Measurements from ENCODE around the gene ATF7.

The ATF7 gene

DNA sequence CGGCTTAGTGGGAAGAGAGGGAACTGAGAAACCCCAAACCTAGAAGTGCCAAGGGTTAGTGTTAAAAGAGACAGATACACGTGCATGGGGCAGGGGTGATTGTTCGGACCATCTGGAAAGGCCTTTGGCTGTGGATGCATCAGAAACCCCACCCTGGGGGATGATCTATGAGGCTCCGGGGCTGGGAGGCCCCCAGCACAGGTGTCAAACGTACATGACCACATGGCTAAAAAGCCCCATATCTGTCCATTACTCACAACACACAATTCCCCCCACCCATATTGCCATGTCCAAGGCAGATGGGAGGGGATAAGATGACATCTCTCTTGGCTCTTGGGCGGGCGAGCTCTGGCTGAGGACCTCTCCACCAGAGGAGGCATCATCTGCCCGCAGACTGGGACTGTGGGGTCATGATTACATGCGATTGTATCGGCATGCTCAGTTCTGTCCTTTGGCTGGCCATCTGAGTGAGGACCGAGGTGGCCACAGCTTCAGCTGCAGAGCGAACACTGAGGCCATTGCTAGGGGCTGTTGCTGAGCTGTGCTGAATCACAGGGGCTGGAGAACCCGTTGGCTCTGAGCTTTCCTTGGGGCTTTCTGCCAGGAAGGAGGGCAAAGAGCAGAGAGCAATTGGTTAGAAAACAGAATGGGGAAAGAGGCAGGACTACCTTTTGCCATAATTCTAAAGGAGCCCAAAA is 109.3 kb downstream of the ATF7 start:
- no peak for DNase-seq

DNA sequence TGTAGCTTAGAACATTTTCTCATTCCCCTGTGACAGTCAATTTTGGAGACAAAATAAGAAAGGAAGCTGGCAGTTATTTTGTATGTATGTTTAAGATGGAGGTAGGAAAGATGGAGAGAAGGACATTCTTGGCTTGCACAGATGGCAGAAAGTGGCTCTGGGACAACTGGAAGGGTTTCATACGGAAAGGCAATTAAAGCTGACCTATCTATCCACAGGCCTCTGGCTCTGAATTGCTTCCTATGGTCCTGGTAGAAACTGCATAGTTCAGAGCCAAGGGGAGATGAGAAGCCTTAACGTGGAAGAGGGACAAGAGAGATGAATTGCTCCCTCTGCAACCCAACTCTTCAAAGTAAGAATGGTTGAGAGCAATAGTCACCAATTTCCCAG is 110.9 kb downstream of the ATF7 start:
- DNase-seq: no peak

DNA sequence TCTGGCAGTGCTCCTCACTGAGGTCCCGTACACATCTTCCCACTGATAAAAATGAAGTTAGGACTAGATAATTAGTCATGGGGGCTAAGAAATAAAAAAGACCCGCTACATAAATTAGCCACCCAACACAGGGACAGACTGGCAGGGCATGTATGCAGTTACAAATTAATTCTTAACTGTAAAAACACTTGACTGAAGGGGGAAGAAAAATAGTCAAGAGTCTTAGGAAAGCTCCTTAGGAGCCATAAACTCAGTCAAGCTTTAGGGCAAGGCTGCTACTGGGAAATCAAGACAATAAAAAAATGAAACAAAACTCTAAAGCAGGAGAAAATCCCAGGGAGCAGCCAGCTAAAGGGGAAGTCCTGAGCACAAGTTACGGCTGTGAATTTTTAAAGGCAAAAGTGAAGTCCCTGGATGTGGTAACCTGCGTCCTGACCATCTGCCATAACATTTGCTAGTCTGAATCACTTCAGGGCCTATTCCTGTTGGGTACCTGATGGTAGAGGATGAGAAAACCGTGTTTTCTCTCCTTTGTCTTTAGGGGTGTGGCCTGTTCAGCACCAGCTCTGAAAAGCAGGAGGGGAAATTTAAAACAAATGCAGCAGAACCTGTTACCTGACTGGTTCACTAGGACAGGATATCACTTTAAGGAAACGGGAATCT is 111.4 kb downstream of the ATF7 start:
- no peak for DNase-seq

DNA sequence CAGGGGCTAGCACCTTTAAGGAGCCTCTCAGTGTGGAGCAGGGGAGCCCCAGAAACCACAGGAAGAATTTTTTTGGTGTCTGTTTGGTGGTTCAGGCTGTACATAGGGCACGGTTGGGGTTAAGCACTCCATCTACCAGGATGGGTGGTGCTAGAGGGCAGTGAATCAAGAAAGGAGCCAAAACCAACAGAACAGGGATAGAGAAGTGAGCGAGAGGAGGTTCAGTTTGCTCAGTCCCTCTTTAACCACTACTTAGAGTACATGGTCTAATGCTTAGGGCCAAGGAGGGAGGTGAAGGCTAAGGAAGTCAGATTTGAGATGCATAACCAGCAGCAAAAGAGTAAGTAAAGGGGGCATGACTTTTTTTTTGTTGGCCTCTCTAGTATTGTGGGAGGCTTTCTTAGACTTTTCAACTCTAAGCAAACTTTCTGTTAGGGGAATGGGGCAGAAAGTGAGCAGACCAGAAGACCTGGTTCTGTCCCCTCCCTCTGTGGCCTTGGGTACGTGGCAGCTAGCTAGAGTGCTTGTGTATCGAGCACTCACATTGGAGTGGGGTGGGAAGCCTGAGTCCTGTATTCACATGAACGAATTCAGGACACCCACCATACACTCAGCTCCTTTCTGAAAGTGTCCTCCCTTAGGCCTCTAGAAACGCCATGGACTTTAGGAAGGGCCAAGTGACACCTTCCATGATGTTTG is 112.3 kb downstream of the ATF7 start:
- no peak for DNase-seq

DNA sequence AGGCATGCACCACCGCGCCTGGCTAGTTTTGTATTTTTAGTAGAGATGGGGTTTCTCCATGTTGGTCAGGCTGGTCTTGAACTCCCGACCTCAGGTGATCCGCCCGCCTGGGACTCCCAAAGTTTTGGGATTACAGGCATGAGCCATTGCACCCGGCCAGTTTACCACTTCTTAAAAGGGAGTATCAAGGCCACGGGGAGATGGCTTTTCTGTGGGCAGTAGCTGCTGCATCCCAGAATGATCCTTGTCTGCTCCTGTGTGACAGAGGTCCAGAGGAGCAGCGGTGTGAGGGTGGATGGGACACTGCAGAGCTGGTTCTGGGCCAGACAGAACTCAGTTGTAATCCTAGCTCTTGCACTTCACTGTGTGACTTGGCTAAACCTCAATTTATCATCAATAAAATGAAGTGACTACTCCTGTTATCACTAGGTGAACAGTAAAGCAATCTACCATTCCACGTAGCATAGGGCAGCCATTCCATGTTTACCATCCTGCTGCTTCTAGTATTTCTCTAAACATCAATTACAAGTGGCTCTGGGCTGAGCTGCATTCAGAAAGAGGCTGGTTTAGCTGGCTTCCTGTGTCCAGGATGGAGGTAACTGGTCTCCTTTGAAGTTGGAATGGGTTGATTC is 115.9 kb downstream of the ATF7 start:
- no peak for DNase-seq

DNA sequence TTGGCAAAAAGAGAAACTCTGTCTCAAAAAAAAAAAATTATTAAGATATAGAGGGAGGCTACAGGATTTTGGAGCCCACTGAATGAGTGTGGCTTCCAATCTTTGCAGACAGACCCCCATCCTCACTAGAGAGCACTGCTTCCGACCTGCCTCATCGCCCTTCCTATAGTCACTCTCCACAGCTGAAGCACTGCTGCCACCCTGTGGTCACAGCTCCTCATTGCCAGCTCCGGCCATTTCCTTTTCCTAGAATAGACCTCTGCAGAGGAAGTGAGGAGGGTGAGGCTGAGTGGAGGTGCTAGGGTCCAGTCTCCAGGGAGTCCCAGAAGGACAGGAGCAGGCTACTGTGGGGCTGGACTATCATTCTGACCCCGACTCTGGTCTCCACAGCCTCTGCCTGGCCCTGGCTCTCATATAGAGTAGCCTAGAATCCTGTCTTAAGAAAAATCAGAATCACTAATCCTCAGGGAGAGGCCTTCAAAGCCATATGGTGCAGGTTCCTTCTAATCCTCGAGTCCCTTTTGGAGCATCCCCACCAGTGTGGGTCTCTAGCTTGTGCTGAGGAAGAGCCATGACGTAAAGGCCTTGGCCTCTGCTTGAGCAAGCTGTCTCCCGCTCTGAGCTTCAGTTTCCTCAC is 117.5 kb downstream of the ATF7 start:
- DNase-seq: peak; percentile 73

DNA sequence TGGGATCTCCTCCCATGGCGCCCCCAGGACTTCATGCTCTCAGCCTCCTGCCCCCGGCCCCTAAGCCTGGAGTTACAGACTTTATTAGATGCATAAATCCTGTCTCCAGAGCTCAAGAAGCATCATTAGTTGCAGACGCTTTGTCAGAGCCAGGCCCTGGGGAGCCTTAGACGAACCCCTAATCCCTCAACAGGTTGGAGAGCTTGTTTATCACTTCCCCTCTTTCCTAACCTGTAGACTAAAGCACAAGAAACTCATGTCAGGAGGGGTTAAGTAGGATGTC is 118.6 kb downstream of the ATF7 start:
- no peak for DNase-seq

DNA sequence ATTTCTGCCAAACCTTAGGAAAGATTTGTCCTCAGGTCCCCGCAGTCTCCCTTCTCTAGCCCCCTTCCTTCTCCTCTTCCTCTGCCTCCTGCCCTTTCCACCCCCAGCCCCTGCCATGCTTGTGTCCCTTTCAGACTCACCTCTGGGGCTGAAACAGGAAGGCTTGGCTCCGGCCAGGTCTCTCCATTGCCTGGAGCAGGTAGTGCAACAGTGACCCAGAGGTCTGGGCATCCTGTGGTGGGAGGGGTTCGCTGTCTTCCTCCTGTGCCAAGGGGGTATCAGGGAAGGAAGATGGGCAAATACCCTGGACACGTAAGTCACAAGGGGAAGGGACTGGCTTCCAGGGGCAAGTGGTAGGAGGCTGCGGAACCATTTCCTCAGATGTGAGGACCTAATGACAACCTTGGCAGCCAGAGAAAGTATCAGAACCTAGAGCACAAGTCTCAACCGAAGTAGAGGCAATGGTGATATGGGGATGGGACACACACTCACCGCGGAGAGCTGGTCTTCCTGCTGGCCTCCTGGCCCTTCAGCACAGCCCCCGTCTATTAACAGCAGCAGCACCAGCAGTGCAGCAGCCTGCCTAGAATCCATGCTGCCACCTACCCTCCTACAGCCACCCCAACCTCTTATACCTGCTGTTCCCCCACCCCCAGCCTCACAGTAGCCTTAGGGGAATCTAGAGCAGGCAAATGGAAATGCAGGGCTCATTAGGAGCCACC is 119.1 kb downstream of the ATF7 start, which contains the start of gene NPFF:
Gene NPFF (minus strand): TSS at position 604 of the 722 bp plus-strand sequence. CDS start 10 bp downstream, at position 594.
- DNase-seq: no peak

DNA sequence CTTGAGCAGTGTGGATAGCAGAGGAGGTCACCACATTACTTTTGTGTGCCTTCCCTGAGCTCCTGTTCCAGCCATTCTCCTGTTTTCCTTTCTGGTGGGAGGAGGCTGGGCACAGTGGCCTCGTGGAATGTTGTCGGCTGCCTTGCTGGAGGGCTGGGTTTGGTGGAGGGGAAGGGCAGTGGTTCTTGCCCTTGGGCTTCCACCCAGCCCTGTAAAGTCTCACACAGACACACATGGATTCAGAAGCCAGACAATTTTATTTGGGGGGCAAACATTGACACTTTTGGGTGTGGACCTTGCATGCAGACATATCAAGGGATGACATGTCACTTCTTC is 119.8 kb downstream of the ATF7 start:
- DNase-seq: no peak

DNA sequence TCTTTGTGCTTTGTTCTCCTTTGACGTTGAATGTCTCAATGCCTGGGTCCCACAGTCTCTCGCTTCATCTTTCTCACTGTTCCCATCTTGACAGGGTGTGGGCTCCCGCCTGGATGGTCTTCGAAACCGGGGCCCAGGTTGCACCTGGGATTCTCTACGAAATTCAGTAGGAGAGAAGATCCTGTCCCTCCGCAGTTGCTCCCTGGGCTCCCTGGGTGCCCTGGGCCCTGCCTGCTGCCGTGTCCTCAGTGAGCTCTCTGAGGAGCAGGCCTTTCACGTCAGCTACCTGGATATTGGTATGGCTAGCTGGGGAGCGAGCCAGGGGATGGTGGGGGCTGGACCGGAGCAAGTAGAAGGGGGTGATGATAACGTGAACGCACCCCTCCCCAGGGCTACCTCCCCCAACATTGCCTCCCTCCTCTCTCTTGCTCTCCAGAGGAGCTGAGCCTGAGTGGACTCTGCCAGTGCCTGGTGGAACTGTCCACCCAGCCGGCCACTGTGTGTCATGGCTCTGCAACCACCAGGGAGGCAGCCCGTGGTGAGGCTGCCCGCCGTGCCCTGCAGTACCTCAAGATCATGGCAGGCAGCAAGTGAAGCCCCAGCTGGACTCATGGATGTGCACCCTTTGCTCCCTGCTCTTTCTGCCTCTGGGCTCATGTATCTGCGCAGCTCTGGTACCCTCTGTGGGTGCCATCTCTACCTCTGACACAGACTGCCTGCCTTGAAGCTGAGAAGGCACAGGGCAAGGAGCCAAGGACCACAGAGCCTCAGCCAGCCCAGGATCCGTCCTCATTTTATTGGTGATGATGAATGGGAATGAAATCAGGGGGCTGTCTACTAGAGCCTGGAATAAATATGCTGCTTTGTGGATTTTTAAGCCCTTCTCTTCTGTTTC is 120.4 kb downstream of the ATF7 start:
- no peak for DNase-seq

DNA sequence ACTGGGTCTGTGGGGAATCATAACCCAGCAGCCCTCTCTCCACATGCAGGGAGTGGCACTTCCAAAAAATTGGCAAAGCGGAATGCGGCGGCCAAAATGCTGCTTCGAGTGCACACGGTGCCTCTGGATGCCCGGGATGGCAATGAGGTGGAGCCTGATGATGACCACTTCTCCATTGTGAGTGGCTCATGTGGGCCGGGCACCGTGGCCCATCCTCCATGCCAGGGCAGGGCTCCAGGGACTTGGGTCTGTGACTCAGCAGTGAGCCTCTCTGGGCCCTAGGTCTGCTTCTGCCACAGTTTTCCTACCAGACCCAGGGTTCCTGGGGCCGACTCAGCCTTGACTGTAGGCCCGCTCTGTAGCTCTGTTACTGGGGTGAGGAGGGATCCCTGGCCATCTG is 121.1 kb downstream of the ATF7 start:
- DNase-seq: no peak

DNA sequence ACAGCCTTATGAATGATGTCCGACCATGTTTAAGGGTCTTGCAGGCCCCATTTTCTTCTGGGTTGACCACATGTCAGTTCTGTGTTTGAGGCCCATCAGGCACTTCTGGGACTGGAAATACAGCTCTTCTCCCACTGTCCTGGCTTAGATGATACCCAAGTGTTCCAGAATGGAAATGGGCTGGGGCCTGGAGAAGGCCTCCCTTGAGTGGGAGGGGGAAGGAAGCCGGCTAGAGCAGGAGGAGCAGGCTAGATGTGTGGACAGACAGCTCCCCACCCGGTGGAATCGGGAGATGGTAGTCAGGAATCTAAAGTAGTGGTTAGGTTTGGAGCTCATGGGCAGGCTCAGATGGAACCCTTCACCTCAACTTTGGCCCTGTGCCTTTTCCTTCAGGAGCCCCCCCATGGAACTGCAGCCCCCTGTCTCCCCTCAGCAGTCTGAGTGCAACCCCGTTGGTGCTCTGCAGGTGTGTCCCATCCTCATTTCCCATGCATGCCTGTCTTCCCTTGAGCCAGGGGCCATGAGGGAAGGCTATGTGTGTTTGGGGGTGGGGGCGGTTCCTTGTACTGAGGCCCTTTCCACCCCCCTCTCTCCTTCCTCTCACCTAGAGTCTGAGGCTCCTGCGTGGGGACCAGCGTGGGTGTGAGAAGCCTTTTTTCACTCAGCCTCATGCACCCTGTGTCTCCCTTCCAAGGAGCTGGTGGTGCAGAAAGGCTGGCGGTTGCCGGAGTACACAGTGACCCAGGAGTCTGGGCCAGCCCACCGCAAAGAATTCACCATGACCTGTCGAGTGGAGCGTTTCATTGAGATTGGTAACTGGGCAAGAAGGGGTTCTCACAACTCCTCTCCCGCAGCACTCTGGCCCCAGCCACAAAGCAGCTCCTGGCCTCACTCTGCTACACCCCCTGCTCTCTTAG is 121.9 kb downstream of the ATF7 start:
- DNase-seq: no peak

DNA sequence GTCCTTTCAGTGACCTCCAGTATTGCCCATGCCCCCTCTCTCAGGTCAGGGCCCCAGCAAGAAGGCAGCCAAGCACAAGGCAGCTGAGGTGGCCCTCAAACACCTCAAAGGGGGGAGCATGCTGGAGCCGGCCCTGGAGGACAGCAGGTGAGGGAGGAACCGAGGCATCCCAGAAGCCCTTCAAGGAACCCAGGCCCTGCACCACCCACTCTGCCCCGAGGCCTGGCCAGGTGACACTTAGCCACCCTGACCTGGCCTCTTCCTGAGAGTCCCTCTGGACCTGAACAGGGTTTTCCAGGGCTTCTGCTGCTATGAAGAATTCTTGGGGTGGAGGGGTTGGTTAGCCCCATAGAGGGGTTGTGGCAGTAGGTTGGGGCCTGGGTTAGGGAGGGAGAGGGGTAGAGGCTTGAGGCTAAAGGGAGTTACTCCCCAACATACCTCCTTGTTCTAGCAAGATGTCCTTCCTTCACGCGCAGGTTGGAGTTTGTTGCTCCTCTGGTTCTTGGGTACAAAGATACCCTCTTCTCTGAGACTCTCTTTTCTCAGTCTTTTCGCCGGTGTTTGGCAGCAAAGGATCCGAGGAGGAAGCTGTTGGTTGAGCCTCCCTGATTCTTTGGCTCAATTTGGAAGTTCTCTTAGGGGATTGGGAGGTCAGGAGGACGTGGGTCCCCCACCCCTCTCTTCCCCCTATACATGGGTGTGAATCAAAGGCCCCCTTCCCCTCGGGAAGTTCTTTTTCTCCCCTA is 123.0 kb downstream of the ATF7 start:
- no peak for DNase-seq

DNA sequence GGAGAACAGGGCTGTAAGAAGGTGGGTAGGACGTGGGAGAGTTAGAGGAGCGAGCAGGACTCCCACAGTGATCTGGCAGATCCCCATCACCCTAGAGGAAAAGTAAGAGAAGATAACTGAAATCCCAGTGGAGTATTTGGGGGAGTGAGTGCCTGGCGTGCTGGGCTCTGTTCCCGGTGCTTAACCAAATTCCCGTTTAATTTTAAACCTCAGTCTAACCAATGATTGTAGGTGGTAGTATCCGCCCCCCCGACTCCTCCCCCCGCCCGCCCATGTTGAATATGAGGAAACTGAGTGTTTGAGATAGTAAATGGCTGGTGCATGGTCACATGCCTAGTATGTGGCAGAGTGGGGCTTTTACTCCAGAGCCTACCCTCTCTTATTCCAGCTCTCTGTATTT is 123.9 kb downstream of the ATF7 start:
- DNase-seq: no peak

DNA sequence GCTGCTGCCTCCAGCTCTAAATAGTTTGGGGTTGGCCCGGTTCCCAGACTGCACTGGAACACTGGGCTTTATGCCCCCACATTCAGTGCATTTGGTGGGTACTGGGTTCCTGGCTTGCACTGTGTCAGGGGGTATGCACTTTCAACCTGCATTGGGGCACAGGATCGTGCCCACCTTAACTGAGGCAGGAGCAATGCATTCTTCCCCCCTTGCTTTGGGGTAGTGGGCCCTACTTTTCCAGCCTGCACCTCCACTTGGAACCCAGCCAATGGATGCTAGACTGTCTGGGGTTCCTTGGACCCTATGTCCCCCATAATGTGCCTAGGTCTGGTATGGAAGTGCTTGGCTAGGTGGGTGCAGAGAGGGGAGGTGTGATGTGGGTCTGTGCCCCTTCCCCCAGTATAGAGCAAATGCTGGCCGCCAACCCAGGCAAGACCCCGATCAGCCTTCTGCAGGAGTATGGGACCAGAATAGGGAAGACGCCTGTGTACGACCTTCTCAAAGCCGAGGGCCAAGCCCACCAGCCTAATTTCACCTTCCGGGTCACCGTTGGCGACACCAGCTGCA is 124.5 kb downstream of the ATF7 start:
- DNase-seq: no peak

DNA sequence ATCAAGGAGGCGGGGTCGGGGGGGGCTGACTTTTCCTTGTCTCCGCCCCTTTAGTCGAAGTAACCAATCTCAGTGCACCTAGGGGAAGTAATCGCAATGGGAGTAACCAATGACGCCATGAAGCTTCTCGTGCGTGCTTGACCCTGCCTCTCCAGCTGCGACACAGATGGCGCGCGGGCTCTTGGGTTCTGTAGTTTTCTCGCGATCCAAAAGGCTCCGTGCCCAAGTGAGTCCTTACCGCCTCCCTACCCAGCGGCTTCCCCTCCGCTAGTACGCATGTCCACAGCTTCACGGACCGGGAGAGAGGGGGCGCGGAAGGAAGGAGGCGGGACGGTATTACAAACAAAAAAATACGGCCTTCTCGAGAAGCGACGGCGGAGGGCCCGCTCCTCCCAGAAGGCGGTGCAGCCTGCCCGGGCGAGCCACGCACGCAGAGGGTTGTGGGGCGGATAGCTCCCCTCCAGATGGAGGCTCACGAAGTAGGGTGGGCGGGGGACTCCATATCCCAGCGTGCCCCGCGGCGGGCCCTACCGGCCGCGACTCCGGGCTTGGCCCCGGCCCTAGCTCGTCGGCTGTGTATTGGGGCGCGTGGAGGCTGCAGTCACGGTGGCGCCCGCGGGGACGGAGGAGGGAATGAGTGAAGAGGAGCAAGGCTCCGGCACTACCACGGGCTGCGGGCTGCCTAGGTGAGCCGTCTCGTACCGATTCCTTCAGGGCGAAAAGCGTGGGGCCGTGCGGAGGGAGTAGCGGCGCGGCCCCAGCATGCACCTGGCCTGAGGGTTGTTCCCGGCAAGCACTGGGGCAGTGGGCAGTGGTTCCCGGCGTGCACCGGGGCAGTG is 125.2 kb downstream of the ATF7 start, which contains the start of gene TARBP2:
Gene TARBP2 (plus strand): TSS at position 508 of the 839 bp plus-strand sequence. CDS start 126 bp downstream, at position 634.
- DNase-seq: peak; percentile 93

DNA sequence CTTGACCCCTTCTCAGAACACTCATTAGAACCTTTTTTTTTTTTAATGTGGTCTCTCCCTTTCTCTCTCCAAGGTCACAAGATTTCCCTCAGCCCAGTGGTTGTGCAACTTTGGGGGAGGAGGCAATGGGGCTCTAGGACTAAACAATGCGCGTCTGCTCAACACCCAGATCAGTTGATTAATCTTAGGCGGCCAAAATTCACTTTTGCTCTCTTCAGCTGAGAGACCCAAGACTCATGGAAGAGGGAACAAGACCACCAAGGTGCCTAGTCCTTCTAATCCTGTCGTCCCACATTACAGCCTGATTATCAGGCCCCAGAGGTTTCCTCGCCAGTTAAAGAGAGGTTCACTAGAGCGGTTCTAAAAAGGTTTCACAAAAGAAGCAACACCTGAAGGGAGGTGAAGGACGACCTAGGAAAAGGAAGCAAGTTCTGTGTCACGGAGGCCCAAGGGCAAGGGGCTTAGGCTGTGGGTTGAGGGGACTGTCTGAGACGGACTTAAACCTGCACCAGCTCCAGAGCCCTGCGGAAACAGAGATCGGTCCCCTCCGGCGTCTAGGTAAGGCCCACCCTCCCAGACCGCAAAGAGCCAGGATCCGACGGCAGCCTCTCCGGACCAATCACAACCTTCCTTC is 125.9 kb downstream of the ATF7 start:
- DNase-seq: no peak
